Activated CD4-positive, CD25-positive, alpha-beta regulatory T cell treated with anti-CD3 and anti-CD28 coated beads, Interleukin-2, amount 50 U/mL, for 24 hours (primary cell): Measurements from ENCODE around the gene SAMD13.
"Not testable (repeated sequence)": the region's sequence is repeated elsewhere in the genome, so short reads cannot be mapped to it uniquely, and the experiment has no call there.

Experiments
- ATAC-seq, 2 donors: fragments of 150-1000 bp; cut with Tn5 transposase; one replicate each; pipeline ENCODE4 v1.10.0; 2021; ENCODE audit warnings: mild to moderate bottlenecking in 1 of 2, moderate library complexity in 1 of 2

SAMD13 gene

GRCh38 chr1:84287389-84287788 is 14.1 kb upstream of the SAMD13 start:
- ATAC-seq: not testable (repeated sequence)

- no peak for ATAC-seq
These were observed 12.2 kb upstream of the SAMD13 start for GRCh38 chr1:84289169-84289785.

- no peak for ATAC-seq
These were observed 9.4 kb upstream of the SAMD13 start for GRCh38 chr1:84291882-84292655.

- ATAC-seq: no peak
These were observed 7.7 kb upstream of the SAMD13 start for GRCh38 chr1:84293766-84294165.

- no peak for ATAC-seq
These were observed 6.8 kb upstream of the SAMD13 start for GRCh38 chr1:84294751-84295150.

GRCh38 chr1:84297546-84298244 is 3.8 kb upstream of the SAMD13 start:
- no peak for ATAC-seq

- peak; percentile 81 for ATAC-seq
These were observed 3.2 kb upstream of the SAMD13 start for GRCh38 chr1:84298328-84298683.

- ATAC-seq: peak; percentile 29 to 51
These were observed 2.6 kb upstream of the SAMD13 start for GRCh38 chr1:84298684-84299535.

- ATAC-seq: no peak
These were observed 1.9 kb upstream of the SAMD13 start for GRCh38 chr1:84299536-84300170.

GRCh38 chr1:84300501-84300900 is 1.0 kb upstream of the SAMD13 start:
- ATAC-seq: no peak

GRCh38 chr1:84301785-84302385 is 377 bp downstream of the SAMD13 start:
- ATAC-seq: no peak

- no peak for ATAC-seq
These were observed 1.9 kb downstream of the SAMD13 start for GRCh38 chr1:84303314-84303830.

GRCh38 chr1:84307398-84307797 is 5.9 kb downstream of the SAMD13 start:
- ATAC-seq: no peak

GRCh38 chr1:84311296-84311695 is 9.8 kb downstream of the SAMD13 start:
- ATAC-seq: no peak

- no peak for ATAC-seq
These were observed 18.2 kb downstream of the SAMD13 start for GRCh38 chr1:84319662-84320061.

GRCh38 chr1:84327830-84328229 is 26.3 kb downstream of the SAMD13 start:
- no peak for ATAC-seq

GRCh38 chr1:84330125-84330984 is 28.8 kb downstream of the SAMD13 start:
- no peak for ATAC-seq

- ATAC-seq: no peak
These were observed 38.0 kb downstream of the SAMD13 start for GRCh38 chr1:84339503-84339902.

- no peak for ATAC-seq
These were observed 42.8 kb downstream of the SAMD13 start for GRCh38 chr1:84344286-84344685.

- ATAC-seq: no peak
These were observed 43.7 kb downstream of the SAMD13 start for GRCh38 chr1:84345220-84345619.
